ENCODE data around the gene FAR1. TPM values are rescaled to one million over a fixed set of nuclear protein-coding genes. Genes with fewer than 3 reads are reported as not detected.

The FAR1 gene
- total RNA-seq, 2 donors from 2014 or later, result 16.7 to 22.7 TPM

- Histone ChIP-seq H3K4me3 (no peak overlapping the region), H3K27me3 (no peaks in the 10 kb centered on the region), H3K9me3 (no peaks in the 10 kb centered on the region), H3K36me3 (no peaks in the 10 kb centered on the region), H3K27ac (no peak overlapping the region), H3K4me1 (no peaks in the 10 kb centered on the region)
- no peak for TF ChIP-seq CTCF (IDR thresholded peaks at IDR 0.05)
- no peak for DNase-seq (ENCODE audit: low spot score)
Observed at GRCh38 chr11:13767471-13767870, 99.0 kb downstream of the FAR1 start.

GRCh38 chr11:13769188-13769587 lies 100.7 kb downstream of the FAR1 start:
- TF ChIP-seq CTCF (IDR thresholded peaks at IDR 0.05), result no peak
- Histone ChIP-seq H3K4me3 (no peak overlapping the region), H3K9me3 (peaks cover 0 to 6% of the 10 kb centered on the region in 2 donors), H3K27me3 (no peaks in the 10 kb centered on the region), H3K36me3 (no peaks in the 10 kb centered on the region), H3K4me1 (no peaks in the 10 kb centered on the region), H3K27ac (no peak overlapping the region)
- DNase-seq (ENCODE audit: low spot score), result no peak

- DNase-seq (ENCODE audit: low spot score), result no peak
- H3K4me1 ChIP-seq, result no peaks in the 10 kb centered on the region
- H3K27me3 ChIP-seq, result no peaks in the 10 kb centered on the region
- H3K9me3 ChIP-seq, result peaks cover 0 to 7% of the 10 kb centered on the region in 2 donors
- no peak overlapping the region for H3K4me3 ChIP-seq
- H3K36me3 ChIP-seq, result no peaks in the 10 kb centered on the region
- no peak overlapping the region for H3K27ac ChIP-seq
- TF ChIP-seq CTCF (IDR thresholded peaks at IDR 0.05), result no peak
Observed at GRCh38 chr11:13771151-13771550, 102.7 kb downstream of the FAR1 start.

GRCh38 chr11:13772223-13773046 lies 104.0 kb downstream of the FAR1 start:
- no peaks in the 10 kb centered on the region for H3K4me1 ChIP-seq
- H3K27ac ChIP-seq, result no peak overlapping the region
- no peak for DNase-seq (ENCODE audit: low spot score)
- peaks cover 0 to 7% of the 10 kb centered on the region in 2 donors for H3K9me3 ChIP-seq
- peak in 1 of 2 donors; percentile 57 for TF ChIP-seq CTCF (IDR thresholded peaks at IDR 0.05)
- H3K4me3 ChIP-seq, result no peak overlapping the region
- H3K27me3 ChIP-seq, result no peaks in the 10 kb centered on the region
- H3K36me3 ChIP-seq, result no peaks in the 10 kb centered on the region

- TF ChIP-seq CTCF (IDR thresholded peaks at IDR 0.05), result no peak
- Histone ChIP-seq H3K4me1 (no peaks in the 10 kb centered on the region), H3K27ac (no peak overlapping the region), H3K36me3 (no peaks in the 10 kb centered on the region), H3K27me3 (no peaks in the 10 kb centered on the region), H3K9me3 (peaks cover 0 to 7% of the 10 kb centered on the region in 2 donors), H3K4me3 (no peak overlapping the region)
- no peak for DNase-seq (ENCODE audit: low spot score)
Observed at GRCh38 chr11:13775471-13775870, 107.0 kb downstream of the FAR1 start.

Measured in right atrium auricular region (tissue), 2 donors.